Adrenal gland (tissue), 12 donors: ENCODE results near the gene ARHGAP32. TPM values are rescaled to one million over a fixed set of nuclear protein-coding genes. Genes with fewer than 3 reads are reported as not detected.

ENCODE experiments used
- DNase-seq, 7 donors: peaks; one replicate each; pipeline ENCODE4 v3.0.0-alpha.2; 2019 to 2020
- H3K27ac ChIP-seq, 5 donors: fragments of 200-600 bp; sonication (generic) in 4 of 5; 1 replicate in 3 of 5; 2 replicates in 2 of 5; pipeline versions ENCODE4 v1.5.1 to v1.8.0; 2016 to 2020; ENCODE audit warnings: mild to moderate bottlenecking in 1 of 5
- H3K27me3 ChIP-seq: fragments of 200-600 bp; 2 replicates; pipeline ENCODE4 v1.8.0; 2021
- H3K36me3 ChIP-seq, 2 donors: fragments of 200-600 bp; replicated peaks in 1 of 2; 1 replicate in 1 of 2; 2 replicates in 1 of 2; pipeline versions ENCODE4 v1.5.1 to v1.8.0; 2018 to 2022
- H3K4me1 ChIP-seq, 2 donors: fragments of 200-600 bp; replicated peaks in 1 of 2; 1 replicate in 1 of 2; 2 replicates in 1 of 2; pipeline versions ENCODE4 v1.5.1 to v1.8.0; 2018 to 2021
- H3K4me3 ChIP-seq, 4 donors: fragments of 200-600 bp; sonication (generic) in 3 of 4; one replicate each; pipeline ENCODE4 v1.5.1; 2016 to 2018
- H3K9me3 ChIP-seq, 3 donors: fragments of 200-600 bp; sonication (generic) in 1 of 3; replicated peaks in 1 of 3; 1 replicate in 2 of 3; 2 replicates in 1 of 3; pipeline versions ENCODE4 v1.5.1 to v1.8.0; 2016 to 2021
- POLR2A ChIP-seq, 2 donors: fragments of 450-650 bp; IDR thresholded peaks; one replicate each; pipeline ENCODE4 v1.6.1; 2017; ENCODE audit warnings: antibody characterized with exemption in 2 of 2, mild to moderate bottlenecking in 2 of 2, moderate library complexity in 1 of 2
- WGBS, 4 donors: extraction: QIAGEN DNeasy Blood & Tissue Kit in 2 of 4; methylation state at CpG; one replicate each; pipeline versions ENCODE4 v1.1.5 to v1.1.7; 2013 to 2017; 5-methylcytosine and 5-hydroxymethylcytosine counted together
- intact Hi-C, 2 donors: fragments of 100-400 bp; cut with DNase I; formaldehyde crosslinking; loops; one replicate each; pipeline versions ENCODE4 v1.14.1 to v1.15.0; 2022 to 2023
- polyA plus RNA-seq, 3 donors: library from polyadenylated mRNA; stranded (reverse); fragments of 200-250 nt in 2 of 3; fragments of 350-450 nt in 1 of 3; fragmentation: Illumina TruSeq in 1 of 3; extraction: RNeasy Lipid Tissue Mini Kit (QIAGEN cat#74804) in 1 of 3; gene quantifications; one replicate each; pipeline ENCODE4 v1.2.3, GENCODE V29; 2013 to 2014
- total RNA-seq, 9 donors: library from RNA; depleted of rRNA in 4 of 9; stranded (reverse); fragments of >200 nt in 4 of 9; fragments of 120-200 nt in 1 of 9; fragmentation: NEBNext Ultra II Directional in 1 of 9; extraction: Animal tissue kit (Norgen Biotek cat#: 25700) in 1 of 9; gene quantifications; one replicate each; pipeline versions ENCODE4 v1.1.0 to v1.2.4, GENCODE V29; 2013 to 2023
- TF ChIP-seq, protein P1 (sequence below), 6 experiments: fragments of 450-650 bp in 4 of 6; fragments of 200-600 bp in 2 of 6; sonication (generic) in 1 of 6; IDR thresholded peaks; 1 replicate in 5 of 6; 2 replicates in 1 of 6; pipeline versions ENCODE4 v1.5.1 to v1.8.0; 2016 to 2021; ENCODE audit warnings: antibody characterized with exemption in 6 of 6, mild to moderate bottlenecking in 2 of 6, moderate library complexity in 1 of 6
- donor health status: healthy with polysubstance abuse.
- donor health status: Bipolar disorder and iron deficiency.
- donor health status: DM: yes; HTN: yes; CAD: no.
- donor health status: DM: no; HTN: no; CAD: no.
- donor health status: DM: no; HTN: no; CAD: no.
- donor health status: DM: yes; HTN: yes; CAD: no.

The ARHGAP32 gene
- total and polyA plus RNA-seq, 12 donors = 4.0 to 50.4 (median 26.2) TPM

DNA sequence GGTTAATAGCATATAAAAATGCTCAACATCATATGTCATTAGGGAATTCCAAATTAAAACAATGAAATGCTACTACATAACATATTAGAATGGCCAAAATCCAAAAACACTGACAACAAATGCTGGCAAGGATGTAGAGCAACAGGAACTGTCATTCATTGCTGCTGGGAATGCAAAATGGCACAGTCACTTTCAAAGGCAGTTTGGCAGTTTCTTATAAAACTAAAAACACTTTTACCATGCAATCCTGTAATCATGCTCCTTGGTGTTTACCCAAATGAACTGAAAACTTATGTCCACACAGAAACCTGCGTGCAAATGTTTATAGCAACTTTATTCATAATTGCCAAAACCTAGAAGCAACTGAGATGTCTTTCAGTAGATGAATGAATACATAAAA lies 105.1 kb downstream of the ARHGAP32 start:
- H3K4me1 ChIP-seq = no peaks in the 10 kb centered on the region
- H3K4me3 ChIP-seq = no peak overlapping the region
- H3K36me3 ChIP-seq = no peaks in the 10 kb centered on the region
- DNase-seq = no peak
- H3K27me3 ChIP-seq = no peaks in the 10 kb centered on the region
- H3K9me3 ChIP-seq = no peaks in the 10 kb centered on the region
- 96 to 100% (median 97%) methylated on average over 1 of the region's 1 CpG for WGBS, 4 donors
- H3K27ac ChIP-seq = no peak overlapping the region
- intact Hi-C loops = no loop called here
- TF ChIP-seq POLR2A (IDR thresholded peaks at IDR 0.05) = no peak
- TF ChIP-seq, protein P1, sequence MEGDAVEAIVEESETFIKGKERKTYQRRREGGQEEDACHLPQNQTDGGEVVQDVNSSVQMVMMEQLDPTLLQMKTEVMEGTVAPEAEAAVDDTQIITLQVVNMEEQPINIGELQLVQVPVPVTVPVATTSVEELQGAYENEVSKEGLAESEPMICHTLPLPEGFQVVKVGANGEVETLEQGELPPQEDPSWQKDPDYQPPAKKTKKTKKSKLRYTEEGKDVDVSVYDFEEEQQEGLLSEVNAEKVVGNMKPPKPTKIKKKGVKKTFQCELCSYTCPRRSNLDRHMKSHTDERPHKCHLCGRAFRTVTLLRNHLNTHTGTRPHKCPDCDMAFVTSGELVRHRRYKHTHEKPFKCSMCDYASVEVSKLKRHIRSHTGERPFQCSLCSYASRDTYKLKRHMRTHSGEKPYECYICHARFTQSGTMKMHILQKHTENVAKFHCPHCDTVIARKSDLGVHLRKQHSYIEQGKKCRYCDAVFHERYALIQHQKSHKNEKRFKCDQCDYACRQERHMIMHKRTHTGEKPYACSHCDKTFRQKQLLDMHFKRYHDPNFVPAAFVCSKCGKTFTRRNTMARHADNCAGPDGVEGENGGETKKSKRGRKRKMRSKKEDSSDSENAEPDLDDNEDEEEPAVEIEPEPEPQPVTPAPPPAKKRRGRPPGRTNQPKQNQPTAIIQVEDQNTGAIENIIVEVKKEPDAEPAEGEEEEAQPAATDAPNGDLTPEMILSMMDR (IDR thresholded peaks at IDR 0.05) = no peak

DNA sequence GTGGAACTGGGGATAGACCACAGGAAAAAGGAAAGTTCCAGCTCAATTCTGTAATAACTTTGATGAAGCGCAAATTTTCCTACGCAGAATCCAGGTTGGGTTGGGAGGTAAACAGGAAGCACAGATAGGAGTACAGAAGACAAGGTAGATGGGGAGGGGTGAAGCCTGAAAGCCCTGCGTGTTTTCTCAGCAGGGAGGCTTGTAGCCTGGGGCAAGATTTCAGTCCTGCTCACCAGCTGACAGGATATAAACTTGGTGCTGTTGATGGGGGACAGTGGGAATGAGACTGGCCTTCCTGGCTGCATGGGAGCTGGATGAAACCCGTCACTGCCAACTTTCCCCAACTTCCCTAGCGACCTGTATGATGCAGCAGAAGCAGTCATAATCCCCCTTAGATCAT lies 114.9 kb downstream of the ARHGAP32 start:
- Histone ChIP-seq H3K27ac (no peak overlapping the region), H3K27me3 (no peaks in the 10 kb centered on the region), H3K9me3 (no peaks in the 10 kb centered on the region), H3K4me1 (no peaks in the 10 kb centered on the region), H3K4me3 (no peak overlapping the region), H3K36me3 (no peaks in the 10 kb centered on the region)
- 74 to 92% (median 91%) methylated on average over 4 to 5 of the region's 5 CpGs for WGBS, 4 donors
- intact Hi-C loops = no loop called here
- TF ChIP-seq, protein P1 (IDR thresholded peaks at IDR 0.05) = no peak
- no peak for TF ChIP-seq POLR2A (IDR thresholded peaks at IDR 0.05)
- DNase-seq = no peak

DNA sequence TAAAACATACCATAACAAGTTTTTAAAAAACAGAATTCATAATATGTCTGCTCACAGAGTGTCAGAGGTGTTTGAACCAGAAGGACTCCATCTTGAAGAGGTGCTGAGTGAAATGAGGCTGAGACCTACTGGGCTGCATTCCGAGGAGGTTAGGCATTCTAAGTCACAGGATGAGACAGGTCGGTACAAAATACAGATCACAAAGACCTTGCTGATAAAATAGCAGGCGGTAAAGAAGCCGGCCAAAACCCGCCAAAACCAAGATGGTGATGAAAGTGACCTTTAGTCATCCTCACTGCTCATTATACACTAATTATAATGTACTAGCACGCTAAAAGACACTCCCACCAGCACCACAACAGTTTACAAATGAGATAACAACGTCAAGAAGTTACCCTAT lies 116.4 kb downstream of the ARHGAP32 start:
- Histone ChIP-seq H3K27ac (no peak overlapping the region), H3K4me1 (no peaks in the 10 kb centered on the region), H3K9me3 (no peaks in the 10 kb centered on the region), H3K36me3 (no peaks in the 10 kb centered on the region), H3K4me3 (no peak overlapping the region), H3K27me3 (no peaks in the 10 kb centered on the region)
- intact Hi-C loops = no loop called here
- no peak for DNase-seq
- WGBS, 4 donors = 87 to 94% (median 89%) methylated on average over 7 of the region's 7 CpGs
- no peak for TF ChIP-seq POLR2A (IDR thresholded peaks at IDR 0.05)
- TF ChIP-seq, protein P1 (IDR thresholded peaks at IDR 0.05) = no peak

DNA sequence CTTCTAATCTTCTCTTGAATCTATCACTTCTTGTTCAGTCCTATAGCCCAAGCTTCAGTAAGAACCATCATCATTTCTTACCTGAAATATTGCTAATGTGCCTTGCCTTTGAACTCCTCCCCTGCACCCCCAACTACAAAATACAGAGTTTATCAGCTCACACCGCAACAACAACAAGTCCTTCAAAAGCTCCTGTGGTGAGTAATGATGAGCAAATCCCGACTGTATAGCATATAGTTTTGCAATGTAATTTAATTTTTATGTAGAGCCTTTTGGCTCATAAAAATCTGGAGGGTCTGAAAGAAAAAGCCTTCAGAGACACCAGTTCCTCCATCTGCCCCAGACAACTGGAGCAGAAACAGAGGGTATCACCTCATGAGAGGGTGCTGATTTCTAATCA lies 124.7 kb downstream of the ARHGAP32 start:
- no peak overlapping the region for H3K27ac ChIP-seq
- WGBS, 4 donors = 66 to 88% (median 83%) methylated on average over 2 of the region's 2 CpGs
- H3K36me3 ChIP-seq = peaks cover 0 to 9% of the 10 kb centered on the region in 2 donors
- H3K27me3 ChIP-seq = no peaks in the 10 kb centered on the region
- intact Hi-C loops = no loop called here
- H3K9me3 ChIP-seq = no peaks in the 10 kb centered on the region
- DNase-seq = no peak
- TF ChIP-seq, protein P1 (IDR thresholded peaks at IDR 0.05) = no peak
- no peak for TF ChIP-seq POLR2A (IDR thresholded peaks at IDR 0.05)
- no peaks in the 10 kb centered on the region for H3K4me1 ChIP-seq
- no peak overlapping the region for H3K4me3 ChIP-seq
